Tibial nerve (tissue), 3 donors: ENCODE measurements around the gene TULP4.
"Not testable (repeated sequence)": the region's sequence is repeated elsewhere in the genome, so short reads cannot be mapped to it uniquely, and the experiment has no call there.

ENCODE experiments used
- POLR2A ChIP-seq, 2 donors: fragments of 450-650 bp; IDR thresholded peaks; one replicate each; pipeline ENCODE4 v1.6.1; 2017; ENCODE audit warnings: antibody characterized with exemption in 2 of 2, mild to moderate bottlenecking in 2 of 2, moderate library complexity in 2 of 2
- TF ChIP-seq, protein P1 (sequence below), 5 experiments: fragments of 200-600 bp in 3 of 5; fragments of 450-650 bp in 2 of 5; sonication (generic) in 3 of 5; IDR thresholded peaks; one replicate each; pipeline ENCODE4 v1.5.1; 2016 to 2019; ENCODE audit warnings: antibody characterized with exemption in 5 of 5, mild to moderate bottlenecking in 3 of 5, moderate library complexity in 2 of 5

- not testable (repeated sequence) for TF ChIP-seq POLR2A (IDR thresholded peaks at IDR 0.05)
- TF ChIP-seq, protein P1, sequence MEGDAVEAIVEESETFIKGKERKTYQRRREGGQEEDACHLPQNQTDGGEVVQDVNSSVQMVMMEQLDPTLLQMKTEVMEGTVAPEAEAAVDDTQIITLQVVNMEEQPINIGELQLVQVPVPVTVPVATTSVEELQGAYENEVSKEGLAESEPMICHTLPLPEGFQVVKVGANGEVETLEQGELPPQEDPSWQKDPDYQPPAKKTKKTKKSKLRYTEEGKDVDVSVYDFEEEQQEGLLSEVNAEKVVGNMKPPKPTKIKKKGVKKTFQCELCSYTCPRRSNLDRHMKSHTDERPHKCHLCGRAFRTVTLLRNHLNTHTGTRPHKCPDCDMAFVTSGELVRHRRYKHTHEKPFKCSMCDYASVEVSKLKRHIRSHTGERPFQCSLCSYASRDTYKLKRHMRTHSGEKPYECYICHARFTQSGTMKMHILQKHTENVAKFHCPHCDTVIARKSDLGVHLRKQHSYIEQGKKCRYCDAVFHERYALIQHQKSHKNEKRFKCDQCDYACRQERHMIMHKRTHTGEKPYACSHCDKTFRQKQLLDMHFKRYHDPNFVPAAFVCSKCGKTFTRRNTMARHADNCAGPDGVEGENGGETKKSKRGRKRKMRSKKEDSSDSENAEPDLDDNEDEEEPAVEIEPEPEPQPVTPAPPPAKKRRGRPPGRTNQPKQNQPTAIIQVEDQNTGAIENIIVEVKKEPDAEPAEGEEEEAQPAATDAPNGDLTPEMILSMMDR (IDR thresholded peaks at IDR 0.05): not testable (repeated sequence)
These were observed 215.6 kb downstream of the TULP4 start for GRCh38 chr6:158527858-158528257.
